Stimulated activated CD8-positive, alpha-beta memory T cell treated with anti-CD3 and anti-CD28 coated beads, Interleukin-4, amount 100 ng/mL, for 48 hours (primary cell): ENCODE measurements around the gene SULT1A2.
"Not testable (repeated sequence)": the region's sequence is repeated elsewhere in the genome, so short reads cannot be mapped to it uniquely, and the experiment has no call there.

Experiments
- DNase-seq: peaks from one replicate; pipeline ENCODE4 v3.0.0-alpha.2; 2020

The SULT1A2 gene

GRCh38 chr16:28596840-28597691 lies at the start of gene SULT1A2:
Gene SULT1A2 (minus strand): TSS chr16:28597050. CDS start chr16:28595930, 1,120 bp downstream.
- DNase-seq, result no peak

- DNase-seq, result not testable (repeated sequence)
Measured at GRCh38 chr16:28639959-28640358, 43.1 kb upstream of the SULT1A2 start.

- not testable (repeated sequence) for DNase-seq
Measured at GRCh38 chr16:28638359-28638758, 41.5 kb upstream of the SULT1A2 start.

GRCh38 chr16:28637765-28638164 lies 40.9 kb upstream of the SULT1A2 start, which contains the start of gene NPIPB8:
Gene NPIPB8 (plus strand): TSS chr16:28638065. CDS start chr16:28638361, 296 bp downstream.
- DNase-seq, result not testable (repeated sequence)

- not testable (repeated sequence) for DNase-seq
Measured at GRCh38 chr16:28636093-28636823, 39.4 kb upstream of the SULT1A2 start.

GRCh38 chr16:28630905-28631304 lies 34.1 kb upstream of the SULT1A2 start:
- not testable (repeated sequence) for DNase-seq

- peak; percentile 79 for DNase-seq
Measured at GRCh38 chr16:28623172-28623711, 26.4 kb upstream of the SULT1A2 start.

GRCh38 chr16:28622532-28623171 lies 25.8 kb upstream of the SULT1A2 start:
- not testable (repeated sequence) for DNase-seq

- no peak for DNase-seq
Measured at GRCh38 chr16:28621481-28622155, 24.8 kb upstream of the SULT1A2 start.

- DNase-seq, result not testable (repeated sequence)
Measured at GRCh38 chr16:28620316-28620715, 23.5 kb upstream of the SULT1A2 start.

- no peak for DNase-seq
Measured at GRCh38 chr16:28617874-28618273, 21.0 kb upstream of the SULT1A2 start.

- no peak for DNase-seq
Measured at GRCh38 chr16:28616636-28617035, 19.8 kb upstream of the SULT1A2 start.

- DNase-seq, result not testable (repeated sequence)
Measured at GRCh38 chr16:28616224-28616577, 19.4 kb upstream of the SULT1A2 start.

- DNase-seq, result peak; percentile 46
Measured at GRCh38 chr16:28615486-28616223, 18.8 kb upstream of the SULT1A2 start.

- DNase-seq, result not testable (repeated sequence)
Measured at GRCh38 chr16:28614561-28614960, 17.7 kb upstream of the SULT1A2 start.

GRCh38 chr16:28613912-28614311 lies 17.1 kb upstream of the SULT1A2 start:
- not testable (repeated sequence) for DNase-seq

GRCh38 chr16:28612359-28613280 lies 15.8 kb upstream of the SULT1A2 start:
- DNase-seq, result not testable (repeated sequence)

- DNase-seq, result no peak
Measured at GRCh38 chr16:28610595-28611191, 13.8 kb upstream of the SULT1A2 start.

GRCh38 chr16:28609631-28610594 lies 13.1 kb upstream of the SULT1A2 start, which contains the start of gene SULT1A1:
Gene SULT1A1 (minus strand): TSS chr16:28610044. CDS start chr16:28608855, 1,189 bp downstream.
- no peak for DNase-seq
